T1000 (cell line): Measurements from ENCODE around the gene WBP1L.
"Not testable (repeated sequence)": the region's sequence is repeated elsewhere in the genome, so short reads cannot be mapped to it uniquely, and the experiment has no call there.

Experiments
- DNase-seq: peaks from one replicate; lab custom pipeline; 2025; ENCODE audit warnings: mixed read lengths; lab: John Stamatoyannopoulos, UW

Gene WBP1L

GRCh38 chr10:102758933-102759262, 15.2 kb downstream of the WBP1L start:
- not testable (repeated sequence) for DNase-seq

- no peak for DNase-seq
Measured at GRCh38 chr10:102759497-102760210, 15.9 kb downstream of the WBP1L start.

- DNase-seq = no peak
Measured at GRCh38 chr10:102761981-102762380, 18.2 kb downstream of the WBP1L start.

- no peak for DNase-seq
Measured at GRCh38 chr10:102762401-102763015, 18.8 kb downstream of the WBP1L start.

- no peak for DNase-seq
Measured at GRCh38 chr10:102763037-102763607, 19.4 kb downstream of the WBP1L start.

GRCh38 chr10:102764470-102765161, 20.9 kb downstream of the WBP1L start:
- no peak for DNase-seq

- DNase-seq = no peak
Measured at GRCh38 chr10:102765336-102765735, 21.6 kb downstream of the WBP1L start.

GRCh38 chr10:102767428-102768160, 23.8 kb downstream of the WBP1L start:
- no peak for DNase-seq

GRCh38 chr10:102769375-102770107, 25.8 kb downstream of the WBP1L start:
- no peak for DNase-seq

- no peak for DNase-seq
Measured at GRCh38 chr10:102770108-102770482, 26.3 kb downstream of the WBP1L start.

GRCh38 chr10:102770792-102771191, 27.0 kb downstream of the WBP1L start:
- DNase-seq = no peak

GRCh38 chr10:102773320-102773719, 29.6 kb downstream of the WBP1L start:
- no peak for DNase-seq

GRCh38 chr10:102773986-102774385, 30.2 kb downstream of the WBP1L start:
- DNase-seq = no peak

GRCh38 chr10:102775201-102775934, 31.6 kb downstream of the WBP1L start:
- no peak for DNase-seq

- DNase-seq = no peak
Measured at GRCh38 chr10:102775935-102776669, 32.4 kb downstream of the WBP1L start.

- DNase-seq = peak; percentile 21
Measured at GRCh38 chr10:102776779-102777456, 33.2 kb downstream of the WBP1L start.

GRCh38 chr10:102777711-102778453, 34.1 kb downstream of the WBP1L start:
- DNase-seq = no peak

GRCh38 chr10:102778781-102779180, 35.0 kb downstream of the WBP1L start:
- DNase-seq = no peak
